Skeletal muscle satellite cell (primary cell): ENCODE results near the gene PARK7.
A peak's percentile ranks its signal among the peaks of the same experiment; 100 is the strongest.

Experiments
- H3K27me3 ChIP-seq: 2 replicates; pipeline ENCODE4 v1.7.0; 2013; ENCODE audit warnings: low read length; ENCODE audit not compliant: control insufficient read depth, insufficient read depth
- H3K36me3 ChIP-seq: 2 replicates; pipeline ENCODE4 v1.7.0; 2013; ENCODE audit warnings: mild to moderate bottlenecking, control low read depth, low read length; ENCODE audit not compliant: insufficient read depth
- H3K4me1 ChIP-seq: 2 replicates; pipeline ENCODE4 v1.7.0; 2013; ENCODE audit warnings: low read length; ENCODE audit not compliant: control insufficient read depth, insufficient read depth
- H3K4me2 ChIP-seq: 2 replicates; pipeline ENCODE4 v1.7.0; 2013; ENCODE audit warnings: mild to moderate bottlenecking, low read length
- H3K4me3 ChIP-seq: 2 replicates; pipeline ENCODE4 v1.7.0; 2013; ENCODE audit warnings: low read length
- H3K9ac ChIP-seq: 2 replicates; pipeline ENCODE4 v1.7.0; 2013; ENCODE audit warnings: mild to moderate bottlenecking, low read depth, low read length, moderate library complexity
- H3K9me3 ChIP-seq: replicated peaks from 2 replicates; pipeline ENCODE4 v1.7.0; 2013; ENCODE audit warnings: mild to moderate bottlenecking, control low read depth, low read length

PARK7 gene

DNA sequence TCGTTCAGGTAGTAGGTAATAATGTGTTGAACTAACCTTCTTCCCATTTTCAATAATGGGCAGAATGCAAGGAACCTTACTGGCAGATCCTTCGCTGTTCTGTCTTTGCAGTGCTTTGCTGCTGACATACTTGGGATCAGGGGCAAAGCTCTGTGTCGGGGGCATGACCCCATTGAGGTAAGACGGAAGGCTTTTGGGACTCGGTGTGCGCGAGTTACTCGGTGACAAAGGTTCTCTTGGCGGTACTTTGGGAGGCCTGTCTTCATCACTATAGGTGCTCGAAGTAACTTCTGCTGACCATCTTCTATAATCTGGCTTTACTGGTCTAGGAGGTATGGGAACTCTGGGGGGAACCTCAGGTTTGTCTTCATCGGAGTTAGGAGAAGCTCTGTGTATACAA lies 51.9 kb downstream of the PARK7 start:
- H3K4me2 ChIP-seq = no peak overlapping the region
- H3K9ac ChIP-seq = no peak overlapping the region
- H3K27me3 ChIP-seq = no peaks in the 10 kb centered on the region
- H3K36me3 ChIP-seq = peaks cover 67% of the 10 kb centered on the region
- no peaks in the 10 kb centered on the region for H3K9me3 ChIP-seq
- peaks cover 52% of the 10 kb centered on the region for H3K4me1 ChIP-seq
- H3K4me3 ChIP-seq = no peak overlapping the region

GRCh38 chr1:8013800-8014199 lies 52.3 kb downstream of the PARK7 start:
- Histone ChIP-seq H3K36me3 (peaks cover 67% of the 10 kb centered on the region), H3K4me1 (peaks cover 56% of the 10 kb centered on the region)

GRCh38 chr1:8014381-8014988 lies 53.0 kb downstream of the PARK7 start:
- Histone ChIP-seq H3K36me3 (peaks cover 67% of the 10 kb centered on the region), H3K4me3 (no peak overlapping the region), H3K9ac (peak overlapping the region; percentile 7), H3K9me3 (no peaks in the 10 kb centered on the region), H3K4me1 (peaks cover 63% of the 10 kb centered on the region), H3K27me3 (no peaks in the 10 kb centered on the region), H3K4me2 (peak overlapping the region; percentile 13)

More at GRCh38 chr1:8013800-8014199, 52.3 kb downstream of the PARK7 start:
- no peaks in the 10 kb centered on the region for H3K9me3 ChIP-seq
- H3K9ac ChIP-seq = peak overlapping the region; percentile 7
- H3K27me3 ChIP-seq = no peaks in the 10 kb centered on the region
- no peak overlapping the region for H3K4me2 ChIP-seq
- no peak overlapping the region for H3K4me3 ChIP-seq

GRCh38 chr1:8015036-8015808 lies 53.7 kb downstream of the PARK7 start:
- peaks cover 67% of the 10 kb centered on the region for H3K36me3 ChIP-seq
- H3K9ac ChIP-seq = peak overlapping the region; percentile 50
- peak overlapping the region; percentile 53 for H3K4me2 ChIP-seq
- no peaks in the 10 kb centered on the region for H3K9me3 ChIP-seq
- peak overlapping the region; percentile 3 for H3K4me3 ChIP-seq
- peaks cover 71% of the 10 kb centered on the region for H3K4me1 ChIP-seq
- no peaks in the 10 kb centered on the region for H3K27me3 ChIP-seq

GRCh38 chr1:8015809-8016165 lies 54.3 kb downstream of the PARK7 start:
- H3K27me3 ChIP-seq = no peaks in the 10 kb centered on the region
- H3K36me3 ChIP-seq = peaks cover 64% of the 10 kb centered on the region
- peak overlapping the region; percentile 53 for H3K4me2 ChIP-seq
- H3K4me1 ChIP-seq = peaks cover 76% of the 10 kb centered on the region
- H3K4me3 ChIP-seq = no peak overlapping the region
- H3K9ac ChIP-seq = peak overlapping the region; percentile 50
- no peaks in the 10 kb centered on the region for H3K9me3 ChIP-seq

GRCh38 chr1:8016210-8016894 lies 54.8 kb downstream of the PARK7 start:
- Histone ChIP-seq H3K27me3 (no peaks in the 10 kb centered on the region), H3K4me1 (peaks cover 82% of the 10 kb centered on the region), H3K4me3 (no peak overlapping the region), H3K9me3 (no peaks in the 10 kb centered on the region), H3K36me3 (peaks cover 61% of the 10 kb centered on the region), H3K4me2 (peak overlapping the region; percentile 53), H3K9ac (peak overlapping the region; percentile 50)

DNA sequence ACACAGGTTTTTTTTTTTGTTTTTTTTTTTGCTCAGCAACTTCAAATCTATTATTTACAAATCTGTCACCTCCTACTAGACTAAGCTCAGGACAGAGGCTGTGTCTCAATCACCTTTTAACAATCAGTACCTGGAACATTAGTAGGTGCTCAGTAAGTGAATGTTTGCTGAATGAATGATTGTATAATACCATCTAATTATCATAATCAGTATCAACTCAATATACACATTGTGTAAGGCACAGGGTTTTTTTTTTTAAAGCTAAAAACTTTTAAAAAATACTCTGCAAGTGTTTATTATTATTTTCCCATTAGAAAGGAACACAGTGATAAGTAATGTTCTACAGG lies 55.4 kb downstream of the PARK7 start:
- Histone ChIP-seq H3K9me3 (no peaks in the 10 kb centered on the region), H3K4me2 (peak overlapping the region; percentile 53), H3K4me1 (peaks cover 87% of the 10 kb centered on the region), H3K4me3 (no peak overlapping the region), H3K27me3 (no peaks in the 10 kb centered on the region), H3K36me3 (peaks cover 61% of the 10 kb centered on the region), H3K9ac (peak overlapping the region; percentile 50)

DNA sequence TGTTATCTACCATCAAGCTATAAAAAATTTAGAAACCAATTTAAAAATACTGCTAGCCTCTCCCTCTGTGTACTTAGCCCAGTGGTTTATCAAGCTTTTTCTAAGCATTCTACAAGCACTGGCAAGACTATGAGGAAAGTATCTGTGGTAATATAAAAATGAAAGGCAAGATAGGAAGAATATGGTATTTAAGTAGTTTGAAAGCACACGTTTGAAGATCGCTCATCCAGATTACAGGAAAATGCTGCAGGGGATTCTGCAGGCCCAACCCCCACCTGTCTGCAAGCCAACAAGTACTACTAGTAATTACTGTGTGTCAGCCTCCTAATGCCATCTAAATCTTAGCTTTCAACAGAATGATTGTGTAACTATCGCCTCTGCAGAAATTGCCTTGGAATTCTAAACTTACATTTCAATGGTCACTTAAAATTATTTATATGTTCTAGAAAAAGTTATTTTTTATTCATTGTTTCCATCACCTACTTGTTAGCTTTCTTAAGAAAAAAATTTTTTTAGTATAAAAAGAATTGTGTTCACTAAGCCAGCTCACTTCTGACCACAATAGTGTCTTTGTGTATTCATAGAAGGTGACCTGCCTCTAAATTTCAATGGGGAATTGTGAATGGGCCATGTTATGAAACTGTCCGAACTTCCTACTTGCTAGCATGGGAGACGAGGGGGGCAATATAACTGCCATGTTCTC lies 56.1 kb downstream of the PARK7 start:
- Histone ChIP-seq H3K4me3 (no peak overlapping the region), H3K9me3 (no peaks in the 10 kb centered on the region), H3K27me3 (no peaks in the 10 kb centered on the region), H3K36me3 (peaks cover 61% of the 10 kb centered on the region), H3K4me1 (peaks cover 95% of the 10 kb centered on the region), H3K9ac (peak overlapping the region; percentile 3), H3K4me2 (peak overlapping the region; percentile 53)

DNA sequence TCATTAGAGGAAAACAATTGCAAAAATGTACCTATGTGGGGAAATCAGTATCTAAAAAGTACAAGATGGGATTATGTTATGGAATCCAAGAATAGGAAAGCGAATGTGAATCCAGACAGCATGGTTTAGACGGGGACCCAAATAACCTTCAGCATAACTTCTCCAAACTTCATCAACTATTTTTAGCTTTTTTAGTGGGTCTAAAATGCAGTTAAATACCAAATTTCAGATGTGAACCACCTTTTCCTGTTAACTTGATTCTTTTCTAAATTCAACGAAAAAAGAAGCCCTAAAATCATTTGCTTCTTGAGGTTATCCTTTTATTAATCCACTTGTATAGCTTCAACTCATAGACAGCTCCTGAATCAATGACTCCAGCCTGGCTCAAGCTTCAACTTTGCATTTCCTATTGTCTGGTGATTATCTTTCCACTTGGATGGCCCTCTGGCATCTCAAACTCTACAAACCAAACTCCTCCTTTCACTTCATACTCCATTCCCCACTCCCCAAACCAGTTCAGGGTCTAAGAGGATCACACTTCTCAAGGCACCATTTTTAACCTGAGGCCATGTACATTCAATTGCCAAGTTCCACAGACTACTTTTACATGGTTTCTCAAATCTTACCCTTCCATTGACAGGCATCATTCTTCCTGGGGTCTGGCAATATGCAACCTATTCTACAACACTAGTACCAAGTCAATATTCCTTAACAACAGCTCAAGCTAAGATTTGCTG lies 57.1 kb downstream of the PARK7 start:
- Histone ChIP-seq H3K4me1 (peaks cover 95% of the 10 kb centered on the region), H3K9ac (no peak overlapping the region), H3K27me3 (no peaks in the 10 kb centered on the region)

GRCh38 chr1:8019229-8019620 lies 57.7 kb downstream of the PARK7 start:
- no peaks in the 10 kb centered on the region for H3K9me3 ChIP-seq
- H3K27me3 ChIP-seq = no peaks in the 10 kb centered on the region
- peaks cover 93% of the 10 kb centered on the region for H3K4me1 ChIP-seq
- no peak overlapping the region for H3K9ac ChIP-seq
- H3K4me3 ChIP-seq = peak overlapping the region; percentile 36
- H3K4me2 ChIP-seq = peak overlapping the region; percentile 80
- H3K36me3 ChIP-seq = peaks cover 55% of the 10 kb centered on the region

More for the DNA sequence above, 57.1 kb downstream of the PARK7 start:
- Histone ChIP-seq H3K36me3 (peaks cover 57% of the 10 kb centered on the region), H3K4me2 (peak overlapping the region; percentile 80), H3K4me3 (peak overlapping the region; percentile 36), H3K9me3 (no peaks in the 10 kb centered on the region)

- H3K4me1 ChIP-seq = peaks cover 85% of the 10 kb centered on the region
- H3K9me3 ChIP-seq = no peaks in the 10 kb centered on the region
- H3K4me3 ChIP-seq = peak overlapping the region; percentile 24
- H3K4me2 ChIP-seq = peak overlapping the region; percentile 80
- no peak overlapping the region for H3K9ac ChIP-seq
- H3K27me3 ChIP-seq = no peaks in the 10 kb centered on the region
- H3K36me3 ChIP-seq = peaks cover 52% of the 10 kb centered on the region
Measured at GRCh38 chr1:8020032-8020431, 58.5 kb downstream of the PARK7 start.
